ENCODE results near the gene KCNJ4. TPM values are rescaled to one million over a fixed set of nuclear protein-coding genes. Genes with fewer than 3 reads are reported as not detected.

The KCNJ4 gene
- total RNA-seq, 1 donor from 2014 or later = 0.82 TPM

Other genes starting within 250 kb of the KCNJ4 start
- 26.5 and 43.3 TPM in 2 replicates for gene TMEM184B, start 182.2 kb downstream of the KCNJ4 start, total RNA-seq (ENCODE audit: low replicate concordance)
- gene CSNK1E, start 137.8 kb downstream of the KCNJ4 start, total RNA-seq (ENCODE audit: low replicate concordance) = 106 and 205 TPM in 2 replicates
- 3.4 and 4.6 TPM in 2 replicates for gene KDELR3, start 12.9 kb upstream of the KCNJ4 start, total RNA-seq (ENCODE audit: low replicate concordance)
- gene DDX17, start 51.1 kb upstream of the KCNJ4 start, total RNA-seq (ENCODE audit: low replicate concordance) = 621 and 672 TPM in 2 replicates
- gene DMC1, start 115.0 kb upstream of the KCNJ4 start, total RNA-seq (ENCODE audit: low replicate concordance) = 20.0 and 22.8 TPM in 2 replicates
- gene FAM227A, start 201.2 kb upstream of the KCNJ4 start, total RNA-seq (ENCODE audit: low replicate concordance) = 17.8 and 32.7 TPM in 2 replicates
- gene CBY1, start 201.4 kb upstream of the KCNJ4 start, total RNA-seq (ENCODE audit: low replicate concordance) = 23.1 and 25.8 TPM in 2 replicates
- gene TOMM22, start 226.8 kb upstream of the KCNJ4 start, total RNA-seq (ENCODE audit: low replicate concordance) = 63.6 and 134 TPM in 2 replicates
- 32.4 and 39.2 TPM in 2 replicates for gene JOSD1, start 245.7 kb upstream of the KCNJ4 start, total RNA-seq (ENCODE audit: low replicate concordance)

Data from neural progenitor cell (in vitro differentiated cells).